Naive thymus-derived CD8-positive, alpha-beta T cell (primary cell): ENCODE measurements around the gene RINT1. TPM values are rescaled to one million over a fixed set of nuclear protein-coding genes. Genes with fewer than 3 reads are reported as not detected.
"Not testable (repeated sequence)": the region's sequence is repeated elsewhere in the genome, so short reads cannot be mapped to it uniquely, and the experiment has no call there.

Experiments
- ATAC-seq, 2 donors: fragments of 150-1000 bp; cut with Tn5 transposase in 1 of 2; sonication (Bioruptor Pico), chemical (Tn5 transposase) in 1 of 2; 1 replicate in 1 of 2; 2 replicates in 1 of 2; pipeline ENCODE4 v1.10.0; 2021; ENCODE audit warnings: mild to moderate bottlenecking in 2 of 2, moderate library complexity in 2 of 2
- POLR2A ChIA-PET: fragments of 350-600 bp; sonication (Branson Sonifier 250); formaldehyde crosslinking; loops from one replicate; lab custom pipeline; 2021; ENCODE audit warnings: antibody characterized with exemption; lab: Charles Lee
- DNase-seq, 10 donors: peaks; one replicate each; pipeline versions ENCODE4 v3.0.0 to v3.0.0-alpha.2; 2020 to 2022
- H3K27ac Mint-ChIP-seq, 10 donors: one replicate each; pipeline ENCODE4 v1.8.0; 2020 to 2022; ENCODE audit warnings: mild to moderate bottlenecking in 10 of 10, mixed read lengths in 10 of 10, moderate library complexity in 4 of 10, inconsistent platforms in 1 of 10
- H3K27me3 Mint-ChIP-seq, 5 donors: one replicate each; pipeline ENCODE4 v1.8.0; 2021 to 2022; ENCODE audit warnings: mixed read lengths in 5 of 5
- H3K36me3 Mint-ChIP-seq, 3 donors: one replicate each; pipeline ENCODE4 v1.8.0; 2020 to 2022; ENCODE audit warnings: mixed read lengths in 3 of 3, mild to moderate bottlenecking in 2 of 3, inconsistent platforms in 1 of 3
- H3K4me1 Mint-ChIP-seq, 4 donors: one replicate each; pipeline ENCODE4 v1.8.0; 2021 to 2022; ENCODE audit warnings: mixed read lengths in 4 of 4
- H3K4me3 Mint-ChIP-seq, 10 donors: one replicate each; pipeline ENCODE4 v1.8.0; 2020 to 2022; ENCODE audit warnings: mild to moderate bottlenecking in 10 of 10, mixed read lengths in 10 of 10, moderate library complexity in 6 of 10, inconsistent platforms in 1 of 10
- H3K9me3 Mint-ChIP-seq, 9 donors: one replicate each; pipeline ENCODE4 v1.8.0; 2020 to 2022; ENCODE audit warnings: mixed read lengths in 9 of 9, mild to moderate bottlenecking in 3 of 9, inconsistent platforms in 1 of 9, moderate library complexity in 1 of 9
- polyA plus RNA-seq, 3 donors: library from polyadenylated mRNA; unstranded; fragments of 300-500 nt; fragmentation: Illumina TruSeq; gene quantifications; one replicate each; pipeline ENCODE4 v1.2.3, GENCODE V29; 2021
- total RNA-seq, 8 experiments: library from RNA in 2 of 8; stranded (reverse) in 2 of 8; gene quantifications; one replicate each; pipeline ENCODE4 v1.2.3 and lab custom pipeline; 2021 to 2026

The RINT1 gene
- total and polyA plus RNA-seq, 5 experiments from 2014 or later = 15.0 to 31.5 (median 17.5) TPM

DNA sequence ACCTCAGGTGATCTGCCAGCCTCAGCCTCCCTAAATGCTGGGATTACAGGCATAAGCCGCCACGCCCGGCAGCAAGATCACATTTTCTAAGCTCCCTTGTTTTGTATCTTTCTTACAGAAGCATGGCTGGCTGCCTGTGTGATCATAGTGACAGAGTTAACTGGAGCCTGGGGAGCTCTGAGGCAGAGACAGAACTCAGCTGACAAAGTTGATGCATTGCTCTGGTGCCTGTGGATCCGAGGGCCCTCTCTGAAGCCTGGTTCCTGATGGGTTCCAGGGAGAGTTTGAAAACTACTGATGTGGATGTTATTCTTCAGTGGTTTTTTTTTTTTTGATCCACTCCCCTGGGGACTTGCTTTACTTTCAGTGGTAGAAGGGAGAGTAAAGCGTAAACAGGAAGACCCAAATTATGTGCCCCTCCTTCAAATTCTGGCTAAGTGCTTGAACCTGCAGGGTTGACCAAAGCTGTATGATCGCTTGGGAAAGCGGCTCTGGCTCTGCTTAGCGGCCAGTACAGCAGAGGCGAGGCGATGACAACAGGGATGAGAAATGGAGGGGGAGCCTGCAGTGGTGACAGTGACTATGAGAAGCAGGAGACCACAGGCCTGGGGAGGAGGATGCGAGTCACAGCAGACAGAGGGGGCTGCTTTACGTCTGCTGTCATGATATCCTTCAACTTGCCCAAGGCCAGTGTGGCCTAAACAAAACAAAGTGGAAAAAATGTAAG, 56.1 kb downstream of the RINT1 start:
- Mint-ChIP-seq H3K27ac (peak overlapping the region in 3 of 10 donors; percentile 59 to 82 (median 72)), H3K4me1 (peaks cover 5 to 19% (median 12%) of the 10 kb centered on the region in 4 donors), H3K27me3 (no peaks in the 10 kb centered on the region), H3K4me3 (no peak overlapping the region), H3K9me3 (peaks cover 0 to 16% (median 5%) of the 10 kb centered on the region in 9 donors), H3K36me3 (peaks cover 0 to 10% (median 7%) of the 10 kb centered on the region in 3 donors)
- DNase-seq = no peak
- ATAC-seq = no peak
- POLR2A ChIA-PET = interaction anchor here (0.5 to 0.7 kb wide), 3 partner anchors 26 to 577 kb away, joined by 3 to 6 read pairs (median 4); no protein-coding TSS in a partner anchor

DNA sequence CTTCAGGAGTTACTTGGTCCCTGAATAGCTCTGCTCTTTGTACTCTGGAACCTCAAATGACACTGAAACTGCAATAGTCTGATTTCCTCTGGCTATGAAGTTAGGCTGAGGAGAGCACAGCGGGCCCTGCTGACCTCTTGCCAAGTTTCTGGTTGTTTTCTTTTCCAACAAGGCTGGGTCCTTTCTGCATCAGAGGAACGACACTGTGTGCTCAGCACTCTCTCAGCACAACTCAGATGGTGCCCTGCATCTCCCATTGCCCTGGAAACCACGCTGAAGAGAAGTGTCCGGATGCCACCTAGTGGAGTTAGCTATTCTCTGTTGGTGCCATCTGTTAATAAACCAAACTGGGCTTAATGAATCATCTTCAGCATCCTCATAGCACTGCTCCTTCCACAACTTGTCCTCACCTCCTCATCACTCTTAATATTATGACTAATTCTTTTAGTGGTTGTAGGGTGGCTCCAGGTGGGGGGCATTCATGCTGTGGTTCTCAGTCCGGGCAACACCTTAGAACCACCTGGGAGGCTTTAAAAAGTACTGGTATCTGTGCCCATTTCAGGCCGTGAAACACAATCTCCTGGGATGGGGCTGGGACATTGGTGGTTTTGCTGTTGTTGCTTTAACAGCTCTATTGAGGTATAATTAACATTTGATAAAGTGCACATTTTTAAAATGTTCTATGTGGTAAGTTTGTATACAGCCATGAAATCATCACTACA, 57.5 kb downstream of the RINT1 start:
- Mint-ChIP-seq H3K4me1 (peaks cover 5 to 19% (median 12%) of the 10 kb centered on the region in 4 donors), H3K9me3 (peaks cover 0 to 7% (median 2%) of the 10 kb centered on the region in 9 donors), H3K27me3 (no peaks in the 10 kb centered on the region), H3K36me3 (peaks cover 0 to 6% (median 4%) of the 10 kb centered on the region in 3 donors), H3K27ac (peak overlapping the region in 4 of 10 donors; percentile 4 to 73 (median 12)), H3K4me3 (no peak overlapping the region)
- ATAC-seq (peak; percentile 92), DNase-seq (peak; percentile 11 to 70 (median 37))
- POLR2A ChIA-PET = no interaction called here

DNA sequence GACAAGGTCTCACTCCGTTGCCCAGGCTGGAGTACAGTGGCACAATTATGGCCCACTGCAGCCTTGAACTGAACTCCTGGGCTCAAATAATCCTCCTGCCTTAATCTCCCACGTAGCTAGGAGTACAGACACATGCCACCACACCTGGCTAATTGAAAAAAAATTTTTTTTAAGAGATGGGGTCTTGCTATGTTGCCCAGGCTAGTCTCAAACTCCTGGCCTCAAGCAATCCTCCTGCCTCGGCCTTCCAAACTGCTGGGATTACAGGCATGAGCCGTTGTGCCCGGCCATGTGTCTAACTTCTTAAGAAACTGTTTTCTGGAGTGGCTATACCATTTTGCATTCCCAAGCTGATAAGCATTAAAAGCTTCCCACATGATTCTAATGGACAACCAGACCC, 58.8 kb downstream of the RINT1 start:
- Mint-ChIP-seq H3K27ac (no peak overlapping the region), H3K36me3 (no peaks in the 10 kb centered on the region), H3K4me3 (no peak overlapping the region), H3K9me3 (no peaks in the 10 kb centered on the region), H3K27me3 (peaks cover 0 to 2% (median 0%) of the 10 kb centered on the region in 5 donors), H3K4me1 (peaks cover 5 to 19% (median 12%) of the 10 kb centered on the region in 4 donors)
- ATAC-seq = no peak
- no peak for DNase-seq
- POLR2A ChIA-PET = no interaction called here

DNA sequence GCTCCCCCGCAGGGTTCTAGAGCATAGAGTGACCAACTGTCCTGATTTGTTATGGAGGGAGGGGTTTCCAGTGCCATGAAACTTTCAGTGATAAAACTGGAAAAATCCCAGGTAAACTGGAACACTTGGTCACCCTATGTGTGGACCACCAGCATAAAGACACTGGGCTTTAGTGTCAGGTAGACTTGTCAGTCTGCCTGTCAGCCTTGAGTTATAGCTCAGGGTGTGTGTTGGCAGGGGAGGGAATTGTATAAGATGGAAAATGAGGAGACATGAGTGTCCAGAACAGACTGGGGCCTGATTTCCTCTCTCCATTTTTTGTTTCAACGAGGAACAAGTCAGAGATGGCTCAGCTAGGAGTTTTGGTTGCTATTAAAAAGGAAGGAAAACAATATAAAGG, 59.5 kb downstream of the RINT1 start:
- Mint-ChIP-seq H3K9me3 (no peaks in the 10 kb centered on the region), H3K4me3 (no peak overlapping the region), H3K4me1 (peaks cover 5 to 19% (median 12%) of the 10 kb centered on the region in 4 donors), H3K27ac (no peak overlapping the region), H3K36me3 (no peaks in the 10 kb centered on the region), H3K27me3 (peaks cover 0 to 2% (median 0%) of the 10 kb centered on the region in 5 donors)
- ATAC-seq = no peak
- POLR2A ChIA-PET = no interaction called here
- DNase-seq = no peak

DNA sequence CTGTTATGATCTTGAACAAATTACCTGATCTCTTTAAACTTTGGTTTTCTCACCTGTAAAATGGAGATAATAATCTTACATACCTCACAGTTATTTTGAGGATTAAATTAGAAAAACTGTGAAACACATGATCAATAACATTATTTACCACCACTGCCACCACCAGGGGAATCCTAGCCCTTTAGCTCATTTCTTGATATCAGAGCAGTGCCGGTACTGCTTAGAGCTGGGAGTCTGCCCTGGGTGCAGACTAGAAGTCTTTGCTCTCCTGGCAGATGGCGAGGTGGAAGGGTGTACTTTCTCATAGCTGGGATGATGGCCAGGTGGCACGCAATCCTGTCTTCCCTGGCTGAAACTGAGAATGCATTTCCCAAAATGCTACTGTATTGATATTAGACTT, 62.0 kb downstream of the RINT1 start:
- H3K27me3 Mint-ChIP-seq = peaks cover 0 to 4% (median 2%) of the 10 kb centered on the region in 5 donors
- POLR2A ChIA-PET = no interaction called here
- no peaks in the 10 kb centered on the region for H3K36me3 Mint-ChIP-seq
- ATAC-seq (no peak), DNase-seq (no peak)
- H3K9me3 Mint-ChIP-seq = no peaks in the 10 kb centered on the region
- peak overlapping the region in 1 of 10 donors; percentile 59 for H3K27ac Mint-ChIP-seq
- peaks cover 2 to 6% (median 4%) of the 10 kb centered on the region in 4 donors for H3K4me1 Mint-ChIP-seq
- no peak overlapping the region for H3K4me3 Mint-ChIP-seq

DNA sequence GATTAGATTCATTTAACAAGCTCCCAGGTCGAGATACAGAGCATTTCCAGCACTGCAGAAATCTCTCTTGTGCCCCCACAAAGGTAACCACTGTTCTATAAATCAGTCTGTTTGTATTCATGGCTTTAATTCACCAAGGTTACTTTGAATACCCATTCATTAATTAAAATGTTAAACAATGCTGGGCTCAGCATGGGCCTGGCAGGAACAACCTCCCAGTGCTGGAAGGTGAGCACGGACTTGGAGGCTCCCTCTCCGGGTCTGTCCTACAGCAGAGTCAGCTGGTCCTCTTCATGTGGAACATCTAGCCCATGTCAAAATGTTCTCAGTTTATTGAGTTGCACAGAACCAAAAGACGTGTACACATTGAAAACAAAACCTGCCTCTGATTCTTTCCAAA, 64.9 kb downstream of the RINT1 start:
- H3K36me3 Mint-ChIP-seq = no peaks in the 10 kb centered on the region
- no peaks in the 10 kb centered on the region for H3K9me3 Mint-ChIP-seq
- no peaks in the 10 kb centered on the region for H3K4me1 Mint-ChIP-seq
- POLR2A ChIA-PET = no interaction called here
- DNase-seq (no peak), ATAC-seq (no peak)
- no peak overlapping the region for H3K4me3 Mint-ChIP-seq
- H3K27ac Mint-ChIP-seq = peak overlapping the region in 1 of 10 donors; percentile 74
- peaks cover 2 to 13% (median 8%) of the 10 kb centered on the region in 5 donors for H3K27me3 Mint-ChIP-seq

DNA sequence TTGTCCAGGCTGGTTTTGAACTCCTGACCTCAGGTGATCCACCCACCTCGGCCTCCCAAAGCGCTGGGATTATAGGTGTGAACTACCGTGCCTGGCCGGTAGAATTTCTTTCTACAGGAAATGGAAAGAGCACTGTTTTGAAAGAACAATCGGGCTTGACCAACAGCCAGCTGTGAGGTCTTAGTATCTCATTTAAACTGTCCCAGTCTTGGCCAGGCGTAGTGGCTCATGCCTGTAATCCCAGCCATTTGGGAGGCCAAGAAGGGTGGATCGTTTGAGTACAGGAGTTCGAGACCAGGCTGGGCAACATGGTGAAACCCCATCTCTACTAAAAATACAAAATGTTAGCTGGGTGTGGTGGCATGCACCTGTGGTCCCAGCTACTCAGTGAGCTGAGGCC, 67.1 kb downstream of the RINT1 start:
- H3K4me3 Mint-ChIP-seq, H3K4me1 Mint-ChIP-seq, POLR2A ChIA-PET, H3K27ac Mint-ChIP-seq, H3K36me3 Mint-ChIP-seq, ATAC-seq, DNase-seq, H3K9me3 Mint-ChIP-seq: not testable (repeated sequence)
- peaks cover 2 to 13% (median 8%) of the 10 kb centered on the region in 5 donors for H3K27me3 Mint-ChIP-seq

DNA sequence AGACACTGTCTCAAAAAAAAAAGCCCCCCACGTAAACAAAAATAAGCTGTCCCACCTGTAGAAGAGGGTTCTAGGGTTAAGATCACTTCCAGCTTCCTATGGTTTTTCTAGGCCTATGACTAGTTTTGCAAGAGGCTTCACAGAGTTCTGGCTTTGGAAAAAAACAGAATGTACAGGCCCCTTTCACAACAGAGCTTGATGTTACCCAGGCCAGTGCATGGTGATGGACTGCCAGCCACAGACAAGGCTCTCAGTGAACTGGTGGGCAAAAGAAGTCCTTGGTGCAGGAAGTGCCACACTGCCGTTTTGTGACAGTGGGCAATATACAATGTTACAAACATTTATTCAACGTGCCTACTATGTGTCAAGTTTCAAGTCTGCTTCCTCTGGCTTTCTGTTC, 67.5 kb downstream of the RINT1 start:
- Mint-ChIP-seq H3K9me3 (no peaks in the 10 kb centered on the region), H3K4me3 (no peak overlapping the region), H3K4me1 (peaks cover 0 to 2% (median 0%) of the 10 kb centered on the region in 4 donors), H3K36me3 (peaks cover 0 to 2% (median 2%) of the 10 kb centered on the region in 3 donors), H3K27me3 (peaks cover 2 to 13% (median 8%) of the 10 kb centered on the region in 5 donors), H3K27ac (no peak overlapping the region)
- POLR2A ChIA-PET = interaction anchor here (0.6 kb wide), 1 partner anchor 37 kb away, joined by 3 read pairs; no protein-coding TSS in a partner anchor
- DNase-seq = no peak
- ATAC-seq = no peak

DNA sequence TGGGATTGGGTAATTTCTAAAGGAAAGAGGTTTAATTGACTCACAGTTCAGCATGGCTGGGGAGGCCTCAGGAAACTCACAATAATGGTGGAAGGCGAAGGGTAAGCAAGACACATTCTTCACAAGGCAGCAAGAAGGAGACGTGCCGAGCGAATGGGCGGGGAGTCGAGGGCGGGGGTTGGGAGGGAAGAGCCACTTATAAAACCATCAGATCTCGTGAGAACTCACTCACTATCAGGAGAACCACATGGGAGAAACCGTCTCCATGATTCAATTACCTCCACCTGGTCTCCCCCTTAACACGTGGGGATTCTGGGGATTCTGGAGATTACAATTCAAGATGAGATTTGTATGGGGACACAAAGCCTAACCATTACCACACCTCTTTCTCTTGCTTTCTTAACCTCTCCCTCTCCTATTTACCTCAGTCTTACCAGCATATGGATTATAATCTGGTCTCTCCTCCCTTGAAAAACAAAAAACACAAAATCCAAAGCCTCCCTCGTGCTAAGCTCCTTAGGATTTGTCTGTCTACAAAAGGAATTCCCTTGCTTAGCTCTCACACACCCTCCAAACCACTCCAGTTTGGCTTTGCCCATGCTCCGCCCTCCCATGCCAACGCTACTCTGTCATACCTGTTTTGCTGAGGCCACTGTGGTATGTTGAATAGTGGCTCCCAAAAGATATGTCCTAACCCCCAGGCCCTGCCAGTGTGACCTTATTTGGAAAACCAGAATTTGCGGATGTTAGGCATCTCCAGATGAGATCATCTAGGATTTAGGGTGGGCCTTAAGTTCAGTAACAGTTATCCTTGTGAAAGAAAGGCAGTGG, 68.9 kb downstream of the RINT1 start:
- H3K27me3 Mint-ChIP-seq = peaks cover 2 to 13% (median 7%) of the 10 kb centered on the region in 5 donors
- peak overlapping the region in 1 of 10 donors; percentile 11 for H3K27ac Mint-ChIP-seq
- peaks cover 0 to 5% (median 2%) of the 10 kb centered on the region in 3 donors for H3K36me3 Mint-ChIP-seq
- no peak overlapping the region for H3K4me3 Mint-ChIP-seq
- H3K9me3 Mint-ChIP-seq = no peaks in the 10 kb centered on the region
- DNase-seq (no peak), ATAC-seq (no peak)
- H3K4me1 Mint-ChIP-seq = peaks cover 0 to 2% (median 0%) of the 10 kb centered on the region in 4 donors
- POLR2A ChIA-PET = no interaction called here

DNA sequence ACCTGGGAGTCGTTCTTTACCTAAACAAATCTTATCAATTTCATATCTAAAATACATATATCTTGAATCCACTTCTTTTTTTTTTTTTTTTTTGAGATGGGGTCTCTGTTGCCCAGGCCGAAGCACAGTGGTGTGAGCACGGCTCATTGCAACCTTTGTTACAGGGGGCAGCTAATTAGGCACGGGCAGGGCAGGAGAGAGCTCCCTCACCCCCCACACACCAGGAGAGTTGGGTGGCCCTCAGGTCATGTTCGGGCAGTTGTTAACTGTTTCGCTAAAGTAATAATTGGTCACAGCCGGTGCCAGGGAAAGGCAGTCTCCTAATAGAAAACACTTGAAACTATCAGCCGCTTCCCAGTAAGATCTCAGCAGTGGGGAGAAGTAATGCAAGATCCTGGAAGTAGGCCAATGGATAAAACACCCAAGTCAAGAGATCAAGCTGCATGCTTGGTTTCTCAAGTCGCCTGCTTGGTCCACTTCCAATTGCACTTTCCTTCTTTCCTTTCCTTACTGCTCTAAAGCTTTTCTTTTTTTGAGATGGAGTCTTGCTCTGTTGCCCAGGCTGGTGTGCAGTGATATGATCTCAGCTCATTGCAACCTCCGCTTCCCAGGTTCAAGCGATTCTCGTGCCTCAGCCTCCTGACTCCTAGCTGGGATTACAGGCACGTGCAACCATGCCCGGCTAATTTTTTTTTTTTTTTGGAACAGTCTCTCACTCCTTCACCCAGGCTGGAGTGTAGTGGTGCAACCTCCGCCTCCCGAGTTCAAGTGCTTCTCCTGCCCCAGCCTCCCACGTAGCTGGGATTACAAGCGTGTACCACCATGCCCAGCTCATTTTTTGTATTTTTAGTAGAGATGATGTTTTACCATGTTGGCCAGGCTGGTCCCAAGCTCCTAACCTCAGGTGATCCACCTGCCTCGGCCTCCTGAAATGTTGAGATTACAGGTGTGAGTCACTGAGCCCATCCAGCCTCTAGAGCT, 70.6 kb downstream of the RINT1 start:
- POLR2A ChIA-PET = interaction anchor here (0.7 kb wide), 1 partner anchor 34 kb away, joined by 4 read pairs; no protein-coding TSS in a partner anchor
- Mint-ChIP-seq H3K9me3 (no peaks in the 10 kb centered on the region), H3K27ac (peak overlapping the region in 2 of 10 donors; percentile 10 to 37), H3K36me3 (peaks cover 0 to 11% (median 4%) of the 10 kb centered on the region in 3 donors), H3K27me3 (peaks cover 2 to 13% (median 7%) of the 10 kb centered on the region in 5 donors), H3K4me3 (no peak overlapping the region), H3K4me1 (peaks cover 0 to 2% (median 0%) of the 10 kb centered on the region in 4 donors)
- no peak for DNase-seq
- no peak for ATAC-seq

DNA sequence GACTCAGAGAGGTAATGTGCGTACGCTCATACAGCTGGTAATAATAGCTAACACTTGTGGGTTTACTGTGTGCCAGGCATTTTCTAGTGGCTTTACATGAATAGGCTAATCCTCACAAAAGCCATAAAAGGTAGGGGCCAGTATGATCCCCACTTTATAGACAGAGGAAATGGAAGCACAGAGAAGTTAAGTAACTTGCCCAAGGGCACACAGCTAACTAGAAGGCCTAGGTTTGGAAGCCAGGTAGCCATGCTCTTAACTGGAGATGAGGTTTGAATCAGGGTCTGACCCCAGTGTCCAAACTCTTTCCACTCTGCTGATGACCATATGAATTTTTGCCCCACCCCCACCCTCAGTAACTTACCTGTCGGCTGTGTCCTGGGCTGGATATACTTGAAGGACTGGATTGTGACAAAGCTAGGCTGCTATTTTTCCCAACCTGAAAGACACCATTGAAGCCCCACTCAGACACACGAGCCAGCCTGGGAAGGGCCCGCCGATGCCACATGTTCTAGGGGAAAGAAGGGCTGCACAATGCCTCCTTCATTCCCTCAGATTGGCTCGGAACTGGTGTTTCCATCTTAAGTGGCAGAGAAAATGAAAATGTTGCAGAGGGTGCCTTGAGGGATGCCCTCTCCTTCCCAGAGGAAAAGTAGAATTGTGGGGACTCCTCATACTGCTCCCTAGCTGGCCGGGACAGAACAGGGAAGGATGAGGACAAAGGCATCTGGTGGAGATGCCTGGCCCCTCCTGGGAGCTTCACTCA, 78.3 kb downstream of the RINT1 start:
- H3K4me3 Mint-ChIP-seq = no peak overlapping the region

More for the DNA sequence above, 78.3 kb downstream of the RINT1 start:
- DNase-seq (no peak), ATAC-seq (no peak)
- Mint-ChIP-seq H3K9me3 (no peaks in the 10 kb centered on the region), H3K4me1 (no peaks in the 10 kb centered on the region), H3K27me3 (no peaks in the 10 kb centered on the region), H3K36me3 (peaks cover 7 to 28% (median 14%) of the 10 kb centered on the region in 3 donors), H3K27ac (no peak overlapping the region)
- POLR2A ChIA-PET = no interaction called here
